Measurements from ENCODE around the gene SPATA3.

SPATA3 gene

GRCh38 chr2:230968921-230969658 lies 26.8 kb upstream of the SPATA3 start:
- no peak for DNase-seq (ENCODE audit: low read depth in 2 of 2)

GRCh38 chr2:230969659-230970015 lies 26.3 kb upstream of the SPATA3 start:
- DNase-seq (ENCODE audit: low read depth in 2 of 2): no peak

DNA sequence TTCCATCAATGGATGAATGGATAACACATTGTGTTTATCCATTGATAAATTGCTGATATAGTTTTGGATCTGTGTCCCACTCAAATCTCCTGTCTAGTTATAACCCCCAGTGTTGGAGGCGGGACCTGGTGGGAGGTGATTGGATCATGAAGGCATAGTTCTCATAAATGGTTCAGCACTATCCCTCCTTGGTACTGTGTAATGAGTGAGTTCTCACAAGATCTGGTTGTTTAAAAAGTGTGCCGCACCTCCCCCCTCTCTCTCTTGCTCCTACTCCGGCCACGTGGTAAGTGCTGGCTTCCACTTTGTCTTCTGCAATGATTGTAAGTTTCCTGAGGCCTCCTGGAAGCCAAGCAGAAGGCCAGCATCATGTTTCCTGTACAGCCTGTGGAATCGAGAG lies 23.9 kb upstream of the SPATA3 start:
- DNase-seq (ENCODE audit: low read depth in 2 of 2): no peak

GRCh38 chr2:230974096-230974913 lies 21.6 kb upstream of the SPATA3 start:
- DNase-seq (ENCODE audit: low read depth in 2 of 2): peak; percentile 22 to 44

DNA sequence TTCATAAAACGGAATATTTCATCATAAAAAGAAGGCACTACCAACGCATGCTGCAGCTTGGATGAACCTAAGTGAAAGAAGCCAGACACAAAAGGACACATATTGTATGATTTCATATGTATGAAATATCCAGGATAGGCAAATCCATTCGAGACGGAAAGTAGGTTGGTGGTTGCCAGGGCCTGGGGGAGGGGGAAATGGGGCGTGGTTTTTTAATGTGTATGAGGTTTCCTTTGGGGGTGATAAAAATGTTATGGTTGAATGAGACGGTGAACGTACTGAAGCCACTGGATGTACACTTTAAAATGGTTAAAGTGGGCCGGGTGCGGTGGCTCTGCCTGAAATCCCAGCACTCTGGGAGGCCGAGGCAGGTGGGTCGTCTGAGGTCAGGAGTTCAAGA lies 20.0 kb upstream of the SPATA3 start:
- no peak for DNase-seq (ENCODE audit: low read depth in 2 of 2)

DNA sequence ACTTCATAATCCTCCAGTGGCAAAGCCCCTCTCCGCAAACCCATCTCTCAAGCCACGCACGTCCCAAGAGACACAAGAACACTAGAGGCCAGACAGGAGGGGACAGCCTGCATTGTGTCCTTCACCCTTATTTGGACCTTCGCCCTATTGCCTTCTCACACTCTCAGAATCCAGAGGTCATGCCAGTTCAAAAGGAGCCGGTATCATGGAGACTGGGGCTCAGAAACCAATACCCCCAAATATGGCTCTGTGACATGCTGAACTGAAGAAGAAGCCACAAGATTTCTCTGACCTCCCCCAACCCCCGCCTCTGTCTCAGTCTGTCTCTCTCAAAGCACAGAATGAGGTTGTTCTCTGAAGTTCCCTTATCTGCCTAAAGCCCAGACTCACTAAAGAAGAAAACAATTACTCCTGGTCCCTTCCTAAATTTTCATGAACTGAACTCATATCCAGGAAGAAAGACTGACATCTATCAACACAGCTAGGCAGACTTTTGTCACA lies 19.2 kb upstream of the SPATA3 start:
- no peak for DNase-seq (ENCODE audit: low read depth in 2 of 2)

DNA sequence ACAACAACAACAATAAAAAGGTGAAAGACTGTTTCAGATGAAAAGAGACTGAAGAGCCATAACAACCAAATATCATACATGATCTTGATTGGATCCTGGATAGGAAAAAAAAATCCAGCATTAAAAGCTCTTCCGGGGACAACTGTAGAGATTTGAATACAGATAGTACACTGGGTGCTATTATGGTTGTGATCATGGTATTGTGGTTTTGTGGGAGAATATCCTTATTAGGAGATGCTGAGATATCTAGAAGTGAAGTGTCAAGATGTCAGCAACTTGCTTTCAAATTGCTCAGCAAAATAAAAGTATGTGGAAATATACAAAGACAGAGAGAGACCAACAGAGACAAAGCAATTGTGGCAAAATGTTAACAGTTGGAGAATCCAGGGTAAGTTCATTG lies 15.5 kb upstream of the SPATA3 start:
- DNase-seq (ENCODE audit: low read depth in 2 of 2): no peak

- DNase-seq (ENCODE audit: low read depth in 2 of 2): no peak
Observed at GRCh38 chr2:230981704-230982103, 14.2 kb upstream of the SPATA3 start.

- no peak for DNase-seq (ENCODE audit: low read depth in 2 of 2)
Observed at GRCh38 chr2:230982126-230982525, 13.8 kb upstream of the SPATA3 start.

DNA sequence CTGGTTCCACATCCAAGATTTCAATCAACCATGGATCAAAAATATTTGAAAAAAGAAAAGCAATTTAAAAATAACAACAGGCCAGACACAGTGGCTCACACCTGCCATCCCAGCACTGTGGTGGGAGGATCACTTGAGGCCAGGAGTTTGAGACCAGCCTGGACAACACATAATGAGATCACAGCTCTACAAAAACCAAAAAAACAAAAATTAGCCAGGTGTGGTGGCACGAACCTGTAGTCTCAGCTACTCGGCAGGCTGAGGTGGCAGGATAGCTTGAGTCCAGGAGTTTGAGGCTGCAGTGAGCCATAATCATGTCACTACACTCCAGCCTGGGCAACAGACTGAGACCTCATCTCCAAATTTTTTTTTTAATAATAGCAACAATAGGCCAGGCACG lies 13.4 kb upstream of the SPATA3 start:
- no peak for DNase-seq (ENCODE audit: low read depth in 2 of 2)

DNA sequence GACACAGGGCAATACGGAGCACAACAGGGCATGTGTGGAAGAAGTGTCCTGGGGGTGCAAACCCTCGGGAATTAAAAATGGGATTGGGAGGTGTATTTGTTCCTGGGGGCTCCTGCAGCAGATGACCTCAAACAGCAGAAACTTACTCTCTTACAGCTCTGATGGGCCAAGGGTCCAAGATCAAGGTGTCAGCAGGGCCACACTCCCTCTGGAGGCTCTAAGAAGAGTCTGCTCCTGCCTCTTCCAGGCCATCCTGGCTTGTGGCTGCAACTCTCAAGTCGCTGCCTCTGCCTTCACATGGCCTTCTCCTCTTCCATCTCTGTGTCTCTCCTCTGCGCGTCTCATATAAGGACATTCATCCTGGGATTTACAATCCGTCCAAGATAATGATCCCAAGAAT lies 12.4 kb upstream of the SPATA3 start:
- no peak for DNase-seq (ENCODE audit: low read depth in 2 of 2)

GRCh38 chr2:230984393-230985220 lies 11.3 kb upstream of the SPATA3 start:
- DNase-seq (ENCODE audit: low read depth in 2 of 2): peak in 1 of 2 donors; percentile 26

- DNase-seq (ENCODE audit: low read depth in 2 of 2): no peak
Observed at GRCh38 chr2:230985519-230986231, 10.2 kb upstream of the SPATA3 start.

DNA sequence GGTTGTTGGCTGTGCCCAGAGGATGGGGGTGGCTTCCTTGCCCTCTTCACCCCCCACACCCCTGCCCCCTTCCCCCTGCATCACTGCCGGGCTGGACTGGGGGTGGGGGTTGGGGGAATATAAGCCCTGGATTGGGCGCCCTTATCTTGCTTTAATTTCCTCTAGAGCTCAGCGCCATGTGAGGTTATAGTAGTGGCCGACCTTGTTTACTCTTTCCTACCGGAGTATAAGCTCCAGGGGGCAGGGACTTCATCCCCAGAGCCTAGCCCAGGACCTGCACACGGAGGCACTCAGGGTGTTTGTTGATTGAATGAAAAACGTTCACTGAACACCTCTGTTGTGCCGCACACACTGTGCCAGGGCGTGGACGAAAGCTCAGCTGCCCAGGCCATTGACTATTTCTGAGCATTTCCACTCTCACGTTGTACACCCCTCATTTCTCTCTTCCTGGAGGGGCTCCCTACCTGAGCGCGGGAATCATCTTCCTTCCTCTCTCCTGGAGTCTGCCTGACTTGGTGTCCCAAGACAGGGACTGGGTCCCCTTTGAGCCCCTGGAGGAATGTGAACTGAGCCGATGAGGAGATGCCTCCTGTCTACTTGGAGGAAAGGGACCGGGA lies 9.3 kb upstream of the SPATA3 start:
- DNase-seq (ENCODE audit: low read depth in 2 of 2): no peak

DNA sequence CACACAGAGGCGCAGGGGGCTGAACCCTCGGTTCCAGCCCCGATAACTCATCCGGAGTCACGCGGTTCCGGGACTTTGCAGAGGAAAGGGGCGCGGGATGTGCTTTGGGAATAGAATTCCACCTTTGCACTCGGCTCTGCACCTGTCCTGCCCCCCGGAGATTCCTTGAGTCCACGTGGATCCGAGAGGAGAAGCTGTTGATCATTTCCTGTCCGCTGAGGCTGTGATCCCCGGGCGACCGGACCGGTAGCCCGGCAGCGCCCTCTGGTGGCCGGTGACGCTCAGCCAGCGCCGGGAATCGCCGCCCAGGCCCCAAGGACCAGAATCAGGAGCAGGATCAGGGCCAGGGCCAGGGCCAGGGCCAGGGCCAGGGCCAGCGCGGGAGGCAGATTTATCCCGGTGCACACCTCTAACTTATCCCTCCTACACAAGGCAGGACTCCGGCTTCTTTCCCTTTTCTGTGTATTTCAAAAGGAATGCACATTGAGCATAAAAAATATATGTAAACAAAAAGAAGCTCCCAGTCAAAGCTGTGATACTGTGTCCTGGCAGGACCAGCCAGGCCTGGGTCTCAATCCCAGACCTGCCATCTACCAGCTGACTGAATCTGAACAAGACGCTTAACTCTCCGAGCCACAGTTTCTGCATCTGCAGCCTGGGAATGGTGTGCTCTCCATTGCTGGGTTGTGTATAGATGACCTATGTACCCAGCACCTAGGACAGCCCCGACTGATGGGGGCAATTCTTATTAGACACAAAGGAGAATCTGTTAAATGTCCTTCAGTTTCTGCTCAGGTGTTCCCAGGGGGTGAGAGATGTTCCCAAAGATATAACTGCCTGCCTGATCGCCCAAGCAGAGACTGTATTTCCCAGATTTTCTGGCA lies 8.5 kb upstream of the SPATA3 start:
- DNase-seq (ENCODE audit: low read depth in 2 of 2): peak; percentile 80 to 84

DNA sequence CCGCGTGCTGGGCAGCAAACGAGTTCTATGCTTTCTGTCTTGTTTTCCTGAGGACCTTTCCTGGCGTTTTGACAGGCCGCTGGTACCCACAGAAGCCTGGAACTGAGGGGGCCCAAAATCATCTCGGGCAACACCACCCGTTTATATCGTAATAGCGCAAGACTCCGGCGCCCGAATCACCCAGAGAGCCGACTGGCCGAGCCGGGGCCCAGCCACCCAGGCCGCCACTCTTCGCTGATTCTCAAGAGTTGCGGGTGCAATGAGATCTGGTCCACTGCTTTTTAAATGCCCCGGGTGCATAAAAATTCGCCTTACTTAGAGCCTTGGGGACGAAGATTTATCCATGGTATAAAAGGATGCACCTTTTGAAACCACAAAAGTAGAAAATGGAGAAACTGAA lies 6.2 kb upstream of the SPATA3 start:
- no peak for DNase-seq (ENCODE audit: low read depth in 2 of 2)

DNA sequence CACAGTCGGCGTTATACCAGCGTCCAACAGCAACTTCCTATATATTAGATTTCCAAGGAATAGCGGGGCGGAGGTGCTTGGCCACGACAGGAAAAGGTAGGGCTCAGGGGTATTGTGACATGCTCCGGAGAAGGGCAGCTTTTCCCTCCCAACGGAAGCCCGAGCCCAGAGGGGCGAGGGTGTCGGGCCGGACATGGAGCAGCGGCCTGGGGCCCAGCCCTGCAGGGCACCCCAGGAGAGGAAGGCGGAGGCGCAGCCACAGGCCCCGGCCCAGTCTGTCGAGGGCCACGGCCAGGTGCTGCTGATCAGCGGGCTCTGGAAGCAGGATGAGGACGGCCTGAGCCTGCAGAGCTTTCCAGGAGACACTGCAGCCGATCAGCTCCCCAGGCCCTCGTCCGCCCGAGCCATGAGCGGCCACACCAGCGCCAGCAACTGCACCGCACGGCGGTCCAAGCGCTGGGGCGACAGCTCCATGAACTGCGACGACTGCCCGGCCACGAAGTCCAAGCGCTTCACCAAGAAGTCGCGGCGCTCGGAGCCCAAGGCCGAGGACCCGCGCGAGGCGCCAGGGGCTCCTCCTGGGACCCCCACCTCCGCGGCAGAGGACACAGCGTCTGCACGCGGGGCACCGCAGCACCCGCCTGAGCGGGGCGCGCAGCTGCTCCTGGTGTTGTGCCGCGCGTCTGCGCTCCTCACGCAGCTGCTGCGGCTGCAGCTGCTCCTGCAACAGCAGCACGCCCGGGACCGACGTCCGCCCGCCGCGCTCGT lies 5.6 kb upstream of the SPATA3 start:
- no peak for DNase-seq (ENCODE audit: low read depth in 2 of 2)

GRCh38 chr2:230990899-230991150 lies 5.1 kb upstream of the SPATA3 start:
- no peak for DNase-seq (ENCODE audit: low read depth in 2 of 2)

GRCh38 chr2:230991598-230991997 lies 4.3 kb upstream of the SPATA3 start:
- DNase-seq (ENCODE audit: low read depth in 2 of 2): no peak

GRCh38 chr2:230996661-230997060 lies 740 bp downstream of the SPATA3 start:
- DNase-seq (ENCODE audit: low read depth in 2 of 2): no peak

Data from stimulated activated CD4-positive, alpha-beta T cell treated with anti-CD3 and anti-CD28 coated beads, Interleukin-1b, Interleukin-23, amount 100 ng/mL, for 4 hours (primary cell).